Immature natural killer cell (primary cell): ENCODE results near the gene USB1. TPM values are rescaled to one million over a fixed set of nuclear protein-coding genes. Genes with fewer than 3 reads are reported as not detected.

Experiments used
- DNase-seq, 3 donors: peaks; one replicate each; pipeline ENCODE4 v3.0.0; 2022; ENCODE audit warnings: mixed read lengths in 1 of 3
- H3K27ac Mint-ChIP-seq, 6 donors: one replicate each; pipeline ENCODE4 v1.8.0; 2020; ENCODE audit warnings: mixed read lengths in 6 of 6, mild to moderate bottlenecking in 5 of 6, inconsistent platforms in 4 of 6, moderate library complexity in 3 of 6
- H3K27me3 Mint-ChIP-seq, 3 donors: one replicate each; pipeline ENCODE4 v1.8.0; 2020 to 2021; ENCODE audit warnings: low read depth in 3 of 3, mild to moderate bottlenecking in 3 of 3, mixed read lengths in 3 of 3, moderate library complexity in 3 of 3, inconsistent platforms in 1 of 3
- H3K36me3 Mint-ChIP-seq, 3 donors: one replicate each; pipeline ENCODE4 v1.8.0; 2020; ENCODE audit warnings: mixed read lengths in 3 of 3, inconsistent platforms in 2 of 3, mild to moderate bottlenecking in 2 of 3
- H3K4me1 Mint-ChIP-seq, 2 donors: one replicate each; pipeline ENCODE4 v1.8.0; 2020; ENCODE audit warnings: inconsistent platforms in 2 of 2, mild to moderate bottlenecking in 2 of 2, mixed read lengths in 2 of 2, moderate library complexity in 1 of 2
- H3K4me3 Mint-ChIP-seq, 5 donors: one replicate each; pipeline ENCODE4 v1.8.0; 2020; ENCODE audit warnings: mild to moderate bottlenecking in 5 of 5, mixed read lengths in 5 of 5, inconsistent platforms in 3 of 5, moderate library complexity in 3 of 5
- H3K9me3 Mint-ChIP-seq, 6 donors: one replicate each; pipeline ENCODE4 v1.8.0; 2020; ENCODE audit warnings: mild to moderate bottlenecking in 6 of 6, mixed read lengths in 6 of 6, inconsistent platforms in 4 of 6, moderate library complexity in 3 of 6
- polyA plus RNA-seq, 3 donors: library from polyadenylated mRNA; unstranded; fragments of 300-500 nt; fragmentation: Illumina TruSeq; gene quantifications; one replicate each; pipeline ENCODE4 v1.2.3, GENCODE V29; 2021

Gene USB1
- polyA plus RNA-seq, 3 donors from 2014 or later: 43.3 to 104 (median 88.7) TPM

- H3K27ac Mint-ChIP-seq: no peak overlapping the region
- H3K4me1 Mint-ChIP-seq: no peaks in the 10 kb centered on the region
- DNase-seq: no peak
- H3K27me3 Mint-ChIP-seq: peaks cover 2 to 6% (median 2%) of the 10 kb centered on the region in 3 donors
- no peak overlapping the region for H3K4me3 Mint-ChIP-seq
- H3K36me3 Mint-ChIP-seq: no peaks in the 10 kb centered on the region
- no peaks in the 10 kb centered on the region for H3K9me3 Mint-ChIP-seq
Measured at GRCh38 chr16:58051296-58051695, 50.1 kb downstream of the USB1 start.

GRCh38 chr16:58051821-58052603, 50.8 kb downstream of the USB1 start:
- no peak overlapping the region for H3K27ac Mint-ChIP-seq
- H3K9me3 Mint-ChIP-seq: no peaks in the 10 kb centered on the region
- DNase-seq: no peak
- H3K4me3 Mint-ChIP-seq: no peak overlapping the region
- no peaks in the 10 kb centered on the region for H3K4me1 Mint-ChIP-seq
- H3K27me3 Mint-ChIP-seq: peaks cover 2 to 6% (median 2%) of the 10 kb centered on the region in 3 donors
- no peaks in the 10 kb centered on the region for H3K36me3 Mint-ChIP-seq

- H3K36me3 Mint-ChIP-seq: no peaks in the 10 kb centered on the region
- DNase-seq: no peak
- no peaks in the 10 kb centered on the region for H3K4me1 Mint-ChIP-seq
- H3K27me3 Mint-ChIP-seq: peaks cover 2 to 6% (median 5%) of the 10 kb centered on the region in 3 donors
- no peak overlapping the region for H3K4me3 Mint-ChIP-seq
- H3K9me3 Mint-ChIP-seq: no peaks in the 10 kb centered on the region
- no peak overlapping the region for H3K27ac Mint-ChIP-seq
Measured at GRCh38 chr16:58053682-58054005, 52.4 kb downstream of the USB1 start.

GRCh38 chr16:58054289-58054688, 53.1 kb downstream of the USB1 start:
- no peaks in the 10 kb centered on the region for H3K36me3 Mint-ChIP-seq
- H3K9me3 Mint-ChIP-seq: no peaks in the 10 kb centered on the region
- no peaks in the 10 kb centered on the region for H3K4me1 Mint-ChIP-seq
- DNase-seq: no peak
- H3K27ac Mint-ChIP-seq: no peak overlapping the region
- H3K27me3 Mint-ChIP-seq: peaks cover 2 to 5% (median 4%) of the 10 kb centered on the region in 3 donors
- H3K4me3 Mint-ChIP-seq: no peak overlapping the region

- no peaks in the 10 kb centered on the region for H3K36me3 Mint-ChIP-seq
- peaks cover 0 to 5% (median 2%) of the 10 kb centered on the region in 3 donors for H3K27me3 Mint-ChIP-seq
- H3K4me3 Mint-ChIP-seq: no peak overlapping the region
- no peaks in the 10 kb centered on the region for H3K9me3 Mint-ChIP-seq
- H3K27ac Mint-ChIP-seq: no peak overlapping the region
- H3K4me1 Mint-ChIP-seq: no peaks in the 10 kb centered on the region
- no peak for DNase-seq
Measured at GRCh38 chr16:58056580-58056979, 55.4 kb downstream of the USB1 start.

GRCh38 chr16:58057121-58057520, 55.9 kb downstream of the USB1 start:
- Mint-ChIP-seq H3K36me3 (no peaks in the 10 kb centered on the region), H3K27ac (no peak overlapping the region), H3K27me3 (peaks cover 0 to 5% (median 2%) of the 10 kb centered on the region in 3 donors), H3K4me3 (no peak overlapping the region), H3K4me1 (no peaks in the 10 kb centered on the region), H3K9me3 (no peaks in the 10 kb centered on the region)
- no peak for DNase-seq

GRCh38 chr16:58057784-58058183, 56.6 kb downstream of the USB1 start:
- DNase-seq: no peak
- Mint-ChIP-seq H3K36me3 (no peaks in the 10 kb centered on the region), H3K27me3 (peaks cover 0 to 5% (median 2%) of the 10 kb centered on the region in 3 donors), H3K9me3 (no peaks in the 10 kb centered on the region), H3K4me3 (no peak overlapping the region), H3K27ac (no peak overlapping the region), H3K4me1 (no peaks in the 10 kb centered on the region)

GRCh38 chr16:58062821-58063220, 61.6 kb downstream of the USB1 start:
- H3K9me3 Mint-ChIP-seq: no peaks in the 10 kb centered on the region
- no peak overlapping the region for H3K4me3 Mint-ChIP-seq
- H3K27ac Mint-ChIP-seq: no peak overlapping the region
- no peaks in the 10 kb centered on the region for H3K36me3 Mint-ChIP-seq
- DNase-seq: no peak
- H3K4me1 Mint-ChIP-seq: no peaks in the 10 kb centered on the region
- peaks cover 0 to 3% (median 0%) of the 10 kb centered on the region in 3 donors for H3K27me3 Mint-ChIP-seq

- Mint-ChIP-seq H3K4me1 (no peaks in the 10 kb centered on the region), H3K27me3 (no peaks in the 10 kb centered on the region), H3K36me3 (no peaks in the 10 kb centered on the region), H3K9me3 (no peaks in the 10 kb centered on the region), H3K27ac (no peak overlapping the region), H3K4me3 (no peak overlapping the region)
- DNase-seq: no peak
Measured at GRCh38 chr16:58063377-58064076, 62.3 kb downstream of the USB1 start.

GRCh38 chr16:58070585-58070984, 69.4 kb downstream of the USB1 start:
- no peaks in the 10 kb centered on the region for H3K4me1 Mint-ChIP-seq
- no peaks in the 10 kb centered on the region for H3K9me3 Mint-ChIP-seq
- H3K27me3 Mint-ChIP-seq: peaks cover 0 to 3% (median 0%) of the 10 kb centered on the region in 3 donors
- H3K36me3 Mint-ChIP-seq: no peaks in the 10 kb centered on the region
- H3K27ac Mint-ChIP-seq: no peak overlapping the region
- no peak overlapping the region for H3K4me3 Mint-ChIP-seq
- DNase-seq: no peak

Other genes with a start within 250 kb of the USB1 start
- 10 to 100 TPM in 2 of 3 donors, 1 to 10 TPM in 1; 5.1 to 13.6 (median 12.2) TPM for gene KIFC3, start 198.9 kb upstream of the USB1 start, polyA plus RNA-seq
- not detected for gene CNGB1, start 30.3 kb upstream of the USB1 start, polyA plus RNA-seq
- 10 to 100 TPM in 2 of 3 donors, 1 to 10 TPM in 1; 6.8 to 31.2 (median 10.3) TPM for gene ZNF319, start 735 bp upstream of the USB1 start, polyA plus RNA-seq
- under 1 TPM in 1 of 3 donors, not detected in 2; 0.04 TPM for gene MMP15, start 24.3 kb downstream of the USB1 start, polyA plus RNA-seq
- gene CFAP20, start 128.0 kb downstream of the USB1 start, polyA plus RNA-seq: 10 to 100 TPM; 36.6 to 43.2 (median 39.4) TPM
- 10 to 100 TPM in 2 of 3 donors, 1 to 10 TPM in 1; 3.8 to 13.4 (median 11.2) TPM for gene CSNK2A2, start 196.7 kb downstream of the USB1 start, polyA plus RNA-seq